Suppressor macrophage (primary cell): ENCODE measurements around the gene TBL1Y.
A peak's percentile ranks its signal among the peaks of the same experiment; 100 is the strongest.
"Not testable (repeated sequence)": the region's sequence is repeated elsewhere in the genome, so short reads cannot be mapped to it uniquely, and the experiment has no call there.

Experiments used
- DNase-seq, 4 experiments: peaks; one replicate each; pipeline ENCODE4 v3.0.0-alpha.2; 2020 to 2022

Gene TBL1Y

GRCh38 chrY:6974971-6975370 lies 64.5 kb downstream of the TBL1Y start:
- peak in 2 of 4 experiments; percentile 34 to 40 for DNase-seq

- no peak for DNase-seq
Measured at GRCh38 chrY:6977783-6978182, 67.3 kb downstream of the TBL1Y start.

GRCh38 chrY:6983221-6983620 lies 72.7 kb downstream of the TBL1Y start:
- peak in 1 of 4 experiments; percentile 1 for DNase-seq

GRCh38 chrY:6987811-6988210 lies 77.3 kb downstream of the TBL1Y start:
- DNase-seq, result no peak

GRCh38 chrY:6989886-6990620 lies 79.6 kb downstream of the TBL1Y start:
- DNase-seq, result peak; percentile 12 to 63 (median 37)

GRCh38 chrY:6992041-6992440 lies 81.5 kb downstream of the TBL1Y start:
- DNase-seq, result peak; percentile 58 to 78 (median 59)

GRCh38 chrY:6995987-6996386 lies 85.5 kb downstream of the TBL1Y start:
- DNase-seq, result no peak

- no peak for DNase-seq
Measured at GRCh38 chrY:6997503-6998066, 87.1 kb downstream of the TBL1Y start.

GRCh38 chrY:6999905-7000304 lies 89.4 kb downstream of the TBL1Y start:
- DNase-seq, result peak in 3 of 4 experiments; percentile 10 to 45 (median 35)

- peak in 2 of 4 experiments; percentile 23 to 26 for DNase-seq
Measured at GRCh38 chrY:7002581-7002980, 92.1 kb downstream of the TBL1Y start.

- DNase-seq, result no peak
Measured at GRCh38 chrY:7007911-7008310, 97.4 kb downstream of the TBL1Y start.

- no peak for DNase-seq
Measured at GRCh38 chrY:7008578-7009355, 98.3 kb downstream of the TBL1Y start.

- no peak for DNase-seq
Measured at GRCh38 chrY:7013051-7013450, 102.6 kb downstream of the TBL1Y start.

- DNase-seq, result no peak
Measured at GRCh38 chrY:7016521-7016920, 106.0 kb downstream of the TBL1Y start.

- no peak for DNase-seq
Measured at GRCh38 chrY:7017244-7018080, 107.0 kb downstream of the TBL1Y start.

- no peak for DNase-seq
Measured at GRCh38 chrY:7039037-7039436, 128.5 kb downstream of the TBL1Y start.

GRCh38 chrY:7040662-7041061 lies 130.2 kb downstream of the TBL1Y start:
- DNase-seq, result no peak

GRCh38 chrY:7041983-7042382 lies 131.5 kb downstream of the TBL1Y start:
- no peak for DNase-seq

- not testable (repeated sequence) for DNase-seq
Measured at GRCh38 chrY:7052461-7052860, 142.0 kb downstream of the TBL1Y start.

GRCh38 chrY:7056886-7057285 lies 146.4 kb downstream of the TBL1Y start:
- no peak for DNase-seq

GRCh38 chrY:7078725-7079124 lies 168.2 kb downstream of the TBL1Y start:
- no peak for DNase-seq

- not testable (repeated sequence) for DNase-seq
Measured at GRCh38 chrY:7080548-7080947, 170.1 kb downstream of the TBL1Y start.

GRCh38 chrY:7085606-7086005 lies 175.1 kb downstream of the TBL1Y start:
- peak; percentile 77 to 87 (median 78) for DNase-seq
